ENCODE data around the gene NKX6-2. TPM values are rescaled to one million over a fixed set of nuclear protein-coding genes. Genes with fewer than 3 reads are reported as not detected.

The NKX6-2 gene
- total RNA-seq = not detected

GRCh38 chr10:132785723-132786475, at the start of gene NKX6-2:
Gene NKX6-2 (minus strand): TSS chr10:132786147. CDS start chr10:132785948, 199 bp downstream.

Other genes with a start within 250 kb of the NKX6-2 start
- 10 to 100 TPM; 19.6 to 26.8 TPM for gene INPP5A, start 248.4 kb downstream of the NKX6-2 start, total RNA-seq
- gene CFAP46, start 156.4 kb upstream of the NKX6-2 start, total RNA-seq = 1 to 10 TPM in 1 of 2 donors, under 1 TPM in 1; 0.69 to 1.3 TPM